HCT116 (cell line): Measurements from ENCODE around the gene SAMSN1. TPM values are rescaled to one million over a fixed set of nuclear protein-coding genes. Genes with fewer than 3 reads are reported as not detected.

Source experiments
- ATAC-seq: fragments of 200-7000 bp; cut with Tn5 transposase; 2 replicates; pipeline ENCODE4 v1.9.1; 2020; ENCODE audit warnings: mild to moderate bottlenecking, moderate library complexity
- BruUV-seq: library from RNA; stranded (reverse); fragments of 400-500 nt; replicated peaks from 2 replicates; lab custom pipeline; 2021; lab: Mats Ljungman, UMichigan
- CTCF ChIA-PET: fragments of 300-600 bp; sonication (Branson Sonifier 250); formaldehyde crosslinking; loops from one replicate; lab custom pipeline; 2021; ENCODE audit warnings: antibody characterized with exemption; lab: Charles Lee
- POLR2A ChIA-PET: fragments of 300-600, 350-600 bp; sonication (Branson Sonifier 250); formaldehyde crosslinking; loops from one replicate; lab custom pipeline; 2021; ENCODE audit warnings: antibody characterized with exemption; lab: Charles Lee
- RAD21 ChIA-PET, 2 experiments: fragments of 300-600 bp; sonication (Branson Sonifier 250); formaldehyde crosslinking; loops; one replicate each; lab custom pipeline; 2023; ENCODE audit warnings: low total read pairs in 2 of 2; ENCODE audit not compliant: uncharacterized antibody in 2 of 2, unreplicated experiment in 2 of 2, low non-redundant PET in 1 of 2; lab: Charles Lee
- DNase-seq: peaks from one replicate; pipeline ENCODE4 v3.0.0-alpha.2; 2010; ENCODE audit warnings: low read depth, low spot score
- H2AFZ ChIP-seq: fragments of 200-600 bp; shearing (Covaris generic), sonication (generic); 2 replicates; pipeline ENCODE4 v1.6.1; 2017; ENCODE audit warnings: low read depth, mixed run types, mixed read lengths, antibody characterized with exemption, low read length; ENCODE audit not compliant: poor library complexity, severe bottlenecking
- H3K27ac ChIP-seq: 2 replicates; pipeline ENCODE4 v1.5.1; 2012; ENCODE audit warnings: low read depth, low read length
- H3K27me3 ChIP-seq: fragments of 200-600 bp; sonication (generic); 2 replicates; pipeline ENCODE4 v1.6.1; 2016; ENCODE audit warnings: mixed run types, low read length, mixed read lengths; ENCODE audit not compliant: insufficient read depth
- H3K36me3 ChIP-seq, 2 experiments: fragments of 200-500 bp in 1 of 2; fragments of 200-600 bp in 1 of 2; sonication (Bioruptor generic) in 1 of 2; sonication (generic) in 1 of 2; 2 replicates each; pipeline versions ENCODE4 v1.5.1 to v1.6.1; 2014 to 2016; ENCODE audit warnings: low read length in 2 of 2, inconsistent platforms in 1 of 2, mixed read lengths in 1 of 2, mixed run types in 1 of 2; ENCODE audit not compliant: insufficient read depth in 2 of 2, control insufficient read depth in 1 of 2
- H3K4me1 ChIP-seq, 2 experiments: fragments of 200-600 bp in 1 of 2; sonication (generic) in 1 of 2; 2 replicates each; pipeline versions ENCODE4 v1.5.1 to v1.6.1; 2012 to 2017; ENCODE audit warnings: low read length in 2 of 2, inconsistent platforms in 1 of 2, mild to moderate bottlenecking in 1 of 2, mixed read lengths in 1 of 2, mixed run types in 1 of 2, moderate library complexity in 1 of 2; ENCODE audit not compliant: insufficient read depth in 2 of 2, control insufficient read depth in 1 of 2
- H3K4me2 ChIP-seq: fragments of 200-600 bp; sonication (generic); 2 replicates; pipeline ENCODE4 v1.6.1; 2017; ENCODE audit warnings: mixed run types, low read length, mixed read lengths
- H3K4me3 ChIP-seq, 2 experiments: fragments of 200-600 bp in 1 of 2; sonication (generic) in 1 of 2; replicated peaks in 1 of 2; 2 replicates each; pipeline ENCODE4 v1.5.1; 2011 to 2016; ENCODE audit warnings: low read length in 2 of 2, control low read depth in 1 of 2, low read depth in 1 of 2, mild to moderate bottlenecking in 1 of 2, mixed read lengths in 1 of 2, mixed run types in 1 of 2
- H3K79me2 ChIP-seq: fragments of 200-600 bp; sonication (generic); 2 replicates; pipeline ENCODE4 v1.6.1; 2017; ENCODE audit warnings: mild to moderate bottlenecking, mixed run types, low read length, moderate library complexity, mixed read lengths; ENCODE audit not compliant: insufficient read depth
- H3K9ac ChIP-seq: fragments of 200-600 bp; sonication (generic); 2 replicates; pipeline ENCODE4 v1.6.1; 2016; ENCODE audit warnings: low read length, mixed read lengths
- H3K9me2 ChIP-seq: fragments of 200-600 bp; sonication (generic), shearing (Covaris generic); 2 replicates; pipeline ENCODE4 v1.6.1; 2017; ENCODE audit warnings: mixed run types, mild to moderate bottlenecking, moderate library complexity; ENCODE audit not compliant: insufficient read depth
- H3K9me3 ChIP-seq, 2 experiments: fragments of 200-500 bp in 1 of 2; fragments of 200-600 bp in 1 of 2; sonication (Bioruptor generic) in 1 of 2; sonication (generic) in 1 of 2; 2 replicates each; pipeline ENCODE4 v1.6.1; 2014 to 2017; ENCODE audit warnings: low read length in 2 of 2, mixed read lengths in 2 of 2, inconsistent platforms in 1 of 2, low read depth in 1 of 2, mild to moderate bottlenecking in 1 of 2, mixed run types in 1 of 2, moderate library complexity in 1 of 2; ENCODE audit not compliant: control insufficient read depth in 1 of 2, insufficient read depth in 1 of 2
- H4K20me1 ChIP-seq: fragments of 200-600 bp; sonication (generic), shearing (Covaris generic); 2 replicates; pipeline ENCODE4 v1.6.1; 2017; ENCODE audit warnings: mixed run types, mild to moderate bottlenecking, moderate library complexity; ENCODE audit not compliant: insufficient read depth
- CBX3 ChIP-seq: IDR thresholded peaks from 2 replicates; pipeline ENCODE4 v1.6.1; 2012; ENCODE audit warnings: low read depth
- CEBPB ChIP-seq: IDR thresholded peaks from 2 replicates; pipeline ENCODE4 v1.6.1; 2012; ENCODE audit warnings: low read depth
- EGR1 ChIP-seq: IDR thresholded peaks from 2 replicates; pipeline ENCODE4 v1.6.1; 2012; ENCODE audit warnings: low read depth
- ELF1 ChIP-seq: IDR thresholded peaks from 2 replicates; pipeline ENCODE4 v1.6.1; 2012; ENCODE audit warnings: low read depth, borderline replicate concordance
- EZH2 ChIP-seq: fragments of 200-600 bp; sonication (generic); IDR thresholded peaks from 2 replicates; pipeline ENCODE4 v1.6.1; 2017; ENCODE audit warnings: antibody characterized with exemption, mixed run types
- FOSL1 ChIP-seq: IDR thresholded peaks from 2 replicates; pipeline ENCODE4 v1.6.1; 2012; ENCODE audit warnings: low read depth
- JUND ChIP-seq: IDR thresholded peaks from 2 replicates; pipeline ENCODE4 v1.6.1; 2012
- POLR2AphosphoS5 ChIP-seq: IDR thresholded peaks from 2 replicates; pipeline ENCODE4 v1.6.1; 2011; ENCODE audit warnings: mild to moderate bottlenecking, low read depth, low read length, moderate library complexity
- RAD21 ChIP-seq: IDR thresholded peaks from 2 replicates; pipeline ENCODE4 v1.6.1; 2012; ENCODE audit warnings: low read depth, mild to moderate bottlenecking
- SP1 ChIP-seq: IDR thresholded peaks from 2 replicates; pipeline ENCODE4 v1.6.1; 2012; ENCODE audit warnings: low read depth
- SRF ChIP-seq: IDR thresholded peaks from 2 replicates; pipeline ENCODE4 v1.6.1; 2012; ENCODE audit warnings: low read depth
- TCF7L2 ChIP-seq: IDR thresholded peaks from 2 replicates; pipeline ENCODE4 v1.7.0; 2011; ENCODE audit warnings: borderline replicate concordance, inconsistent platforms; ENCODE audit not compliant: insufficient read depth, insufficient read length; ENCODE audit errors: extremely low read depth
- YY1 ChIP-seq: IDR thresholded peaks from 2 replicates; pipeline ENCODE4 v1.6.1; 2011; ENCODE audit warnings: low read length, low read depth, moderate library complexity, mild to moderate bottlenecking; ENCODE audit not compliant: insufficient replicate concordance; ENCODE audit errors: extremely low read depth
- ZFX ChIP-seq: fragments of 450-650 bp; IDR thresholded peaks from 2 replicates; pipeline ENCODE4 v1.6.1; 2017
- ZNF274 ChIP-seq: fragments of 200-500 bp; sonication (Bioruptor generic); IDR thresholded peaks from 2 replicates; pipeline ENCODE4 v1.6.1; 2014; ENCODE audit warnings: mild to moderate bottlenecking, low read depth, low read length, inconsistent platforms
- intact Hi-C: fragments of 100-400 bp; cut with micrococcal nuclease; formaldehyde crosslinking; loops from 2 replicates; pipeline ENCODE4 v1.10.0; 2022
- total RNA-seq: library from RNA; stranded (reverse); gene quantifications from one replicate; pipeline ENCODE4 v1.2.1, GENCODE V29; 2021; ENCODE audit not compliant: unreplicated experiment
- TF ChIP-seq, protein P1 (sequence below): IDR thresholded peaks from 2 replicates; pipeline ENCODE4 v1.6.1; 2012; ENCODE audit warnings: low read depth
- TF ChIP-seq, protein P2 (sequence below): IDR thresholded peaks from 2 replicates; pipeline ENCODE4 v1.6.1; 2012
- TF ChIP-seq, protein P3 (sequence below): IDR thresholded peaks from 2 replicates; pipeline ENCODE4 v1.6.1; 2011; ENCODE audit warnings: mild to moderate bottlenecking, low read length, moderate library complexity; ENCODE audit not compliant: insufficient replicate concordance; ENCODE audit errors: extremely low read depth
- TF ChIP-seq, protein P4 (sequence below): IDR thresholded peaks from 2 replicates; pipeline ENCODE4 v1.6.1; 2012

SAMSN1 gene
- total RNA-seq, 1 experiment from 2014 or later: 0.57 TPM

DNA sequence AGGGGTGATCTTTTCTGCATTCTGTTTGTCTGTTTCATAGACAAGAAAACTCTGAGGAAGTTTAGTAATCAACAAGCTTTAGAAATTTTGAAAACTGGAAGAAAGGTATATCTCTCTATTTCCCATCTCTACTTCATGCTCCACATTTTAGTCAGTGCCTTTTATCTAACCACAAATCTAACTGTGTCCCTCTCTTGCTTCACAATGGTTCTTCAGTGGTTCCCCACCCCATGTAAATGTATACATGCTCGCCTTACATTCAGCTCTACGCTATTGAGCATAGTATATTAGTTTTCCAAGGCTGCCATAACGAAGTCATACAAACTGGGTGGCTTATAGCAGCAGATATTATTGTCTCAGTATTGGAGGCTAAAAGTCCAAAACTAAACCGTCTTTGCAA lies 14.4 kb upstream of the SAMSN1 start:
- no peak for ATAC-seq
- TF ChIP-seq, protein P1, sequence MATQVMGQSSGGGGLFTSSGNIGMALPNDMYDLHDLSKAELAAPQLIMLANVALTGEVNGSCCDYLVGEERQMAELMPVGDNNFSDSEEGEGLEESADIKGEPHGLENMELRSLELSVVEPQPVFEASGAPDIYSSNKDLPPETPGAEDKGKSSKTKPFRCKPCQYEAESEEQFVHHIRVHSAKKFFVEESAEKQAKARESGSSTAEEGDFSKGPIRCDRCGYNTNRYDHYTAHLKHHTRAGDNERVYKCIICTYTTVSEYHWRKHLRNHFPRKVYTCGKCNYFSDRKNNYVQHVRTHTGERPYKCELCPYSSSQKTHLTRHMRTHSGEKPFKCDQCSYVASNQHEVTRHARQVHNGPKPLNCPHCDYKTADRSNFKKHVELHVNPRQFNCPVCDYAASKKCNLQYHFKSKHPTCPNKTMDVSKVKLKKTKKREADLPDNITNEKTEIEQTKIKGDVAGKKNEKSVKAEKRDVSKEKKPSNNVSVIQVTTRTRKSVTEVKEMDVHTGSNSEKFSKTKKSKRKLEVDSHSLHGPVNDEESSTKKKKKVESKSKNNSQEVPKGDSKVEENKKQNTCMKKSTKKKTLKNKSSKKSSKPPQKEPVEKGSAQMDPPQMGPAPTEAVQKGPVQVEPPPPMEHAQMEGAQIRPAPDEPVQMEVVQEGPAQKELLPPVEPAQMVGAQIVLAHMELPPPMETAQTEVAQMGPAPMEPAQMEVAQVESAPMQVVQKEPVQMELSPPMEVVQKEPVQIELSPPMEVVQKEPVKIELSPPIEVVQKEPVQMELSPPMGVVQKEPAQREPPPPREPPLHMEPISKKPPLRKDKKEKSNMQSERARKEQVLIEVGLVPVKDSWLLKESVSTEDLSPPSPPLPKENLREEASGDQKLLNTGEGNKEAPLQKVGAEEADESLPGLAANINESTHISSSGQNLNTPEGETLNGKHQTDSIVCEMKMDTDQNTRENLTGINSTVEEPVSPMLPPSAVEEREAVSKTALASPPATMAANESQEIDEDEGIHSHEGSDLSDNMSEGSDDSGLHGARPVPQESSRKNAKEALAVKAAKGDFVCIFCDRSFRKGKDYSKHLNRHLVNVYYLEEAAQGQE: no peak
- TF ChIP-seq ELF1 (no peak), JUND (no peak), CEBPB (no peak), ZFX (no peak), SP1 (no peak), CBX3 (no peak), TCF7L2 (no peak), POLR2AphosphoS5 (no peak), EZH2 (no peak), YY1 (no peak), ZNF274 (no peak), RAD21 (no peak), SRF (no peak), FOSL1 (no peak), EGR1 (no peak)
- TF ChIP-seq, protein P2, sequence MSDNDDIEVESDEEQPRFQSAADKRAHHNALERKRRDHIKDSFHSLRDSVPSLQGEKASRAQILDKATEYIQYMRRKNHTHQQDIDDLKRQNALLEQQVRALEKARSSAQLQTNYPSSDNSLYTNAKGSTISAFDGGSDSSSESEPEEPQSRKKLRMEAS: no peak
- TF ChIP-seq, protein P3, sequence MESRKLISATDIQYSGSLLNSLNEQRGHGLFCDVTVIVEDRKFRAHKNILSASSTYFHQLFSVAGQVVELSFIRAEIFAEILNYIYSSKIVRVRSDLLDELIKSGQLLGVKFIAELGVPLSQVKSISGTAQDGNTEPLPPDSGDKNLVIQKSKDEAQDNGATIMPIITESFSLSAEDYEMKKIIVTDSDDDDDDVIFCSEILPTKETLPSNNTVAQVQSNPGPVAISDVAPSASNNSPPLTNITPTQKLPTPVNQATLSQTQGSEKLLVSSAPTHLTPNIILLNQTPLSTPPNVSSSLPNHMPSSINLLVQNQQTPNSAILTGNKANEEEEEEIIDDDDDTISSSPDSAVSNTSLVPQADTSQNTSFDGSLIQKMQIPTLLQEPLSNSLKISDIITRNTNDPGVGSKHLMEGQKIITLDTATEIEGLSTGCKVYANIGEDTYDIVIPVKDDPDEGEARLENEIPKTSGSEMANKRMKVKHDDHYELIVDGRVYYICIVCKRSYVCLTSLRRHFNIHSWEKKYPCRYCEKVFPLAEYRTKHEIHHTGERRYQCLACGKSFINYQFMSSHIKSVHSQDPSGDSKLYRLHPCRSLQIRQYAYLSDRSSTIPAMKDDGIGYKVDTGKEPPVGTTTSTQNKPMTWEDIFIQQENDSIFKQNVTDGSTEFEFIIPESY: no peak
- TF ChIP-seq, protein P4, sequence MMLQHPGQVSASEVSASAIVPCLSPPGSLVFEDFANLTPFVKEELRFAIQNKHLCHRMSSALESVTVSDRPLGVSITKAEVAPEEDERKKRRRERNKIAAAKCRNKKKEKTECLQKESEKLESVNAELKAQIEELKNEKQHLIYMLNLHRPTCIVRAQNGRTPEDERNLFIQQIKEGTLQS: no peak
- CTCF ChIA-PET: no interaction called here
- DNase-seq: no peak
- Histone ChIP-seq H4K20me1 (no peaks in the 10 kb centered on the region), H3K9ac (no peak overlapping the region), H3K36me3 (no peaks in the 10 kb centered on the region), H3K27me3 (no peaks in the 10 kb centered on the region), H3K9me2 (no peaks in the 10 kb centered on the region), H3K27ac (no peak overlapping the region), H3K4me3 (no peak overlapping the region), H3K79me2 (no peaks in the 10 kb centered on the region), H3K4me1 (0 out of 4 replicates have a peak, but pooled peaks cover 0 to 3% of the 10 kb centered on the region in 2 experiments), H3K9me3 (peaks cover 0 to 11% of the 10 kb centered on the region in 2 experiments; a peak in 2 of 4 replicates), H3K4me2 (no peak overlapping the region), H2AFZ (no peak overlapping the region)
- BruUV-seq: no TSS peak
- POLR2A ChIA-PET: no interaction called here
- RAD21 ChIA-PET: no interaction called here
- intact Hi-C loops: no loop called here
